Measurements from ENCODE around the gene CSNK2B. TPM values are rescaled to one million over a fixed set of nuclear protein-coding genes. Genes with fewer than 3 reads are reported as not detected.

CSNK2B gene
- total and polyA plus RNA-seq, 9 of the 15 experiments (the other 6 are each of a cell fraction or from before 2014, with no cell fraction given), result 120 to 1,126 (median 529) TPM

DNA sequence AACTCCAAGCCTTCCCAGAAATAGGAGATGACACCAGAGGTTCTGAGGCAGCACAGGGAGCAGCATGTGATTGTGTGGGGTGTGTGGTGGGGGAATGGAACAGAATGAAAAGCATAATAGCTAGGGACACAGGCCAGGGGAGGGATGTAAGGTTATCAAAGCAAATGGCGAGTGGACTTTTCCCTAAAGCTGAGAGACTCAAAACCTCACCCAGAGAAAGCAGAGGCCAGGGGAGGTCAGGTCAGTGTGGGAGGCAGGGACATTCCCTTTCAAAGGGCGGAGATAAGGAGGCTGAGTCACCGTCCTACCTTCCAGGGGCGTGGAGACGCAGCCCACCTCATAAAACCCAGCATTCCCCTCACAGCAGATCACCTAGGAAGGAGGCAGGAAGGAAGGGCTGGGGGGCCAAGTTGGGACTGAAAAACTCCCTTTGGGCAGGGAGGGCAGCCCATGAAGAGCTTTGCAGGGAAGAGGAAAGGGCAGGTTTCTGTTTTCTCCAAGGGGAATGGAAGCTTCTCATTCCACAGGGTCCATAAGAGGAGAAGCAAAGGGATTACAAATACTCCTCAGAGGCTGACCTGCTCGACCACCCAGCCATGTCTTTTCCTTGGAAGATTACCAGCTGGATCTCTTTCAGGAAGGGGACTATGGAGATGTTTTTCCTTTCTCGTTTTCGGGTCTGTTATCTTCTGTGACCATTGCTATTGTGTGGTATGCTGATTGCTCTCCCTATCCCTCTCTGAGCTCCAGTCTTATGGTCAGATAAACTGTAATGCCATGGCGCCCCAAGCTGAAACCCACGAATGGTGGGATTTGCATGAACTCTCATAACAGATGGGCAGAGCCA lies 24.6 kb downstream of the CSNK2B start (continued):
- TF ChIP-seq, protein P1, sequence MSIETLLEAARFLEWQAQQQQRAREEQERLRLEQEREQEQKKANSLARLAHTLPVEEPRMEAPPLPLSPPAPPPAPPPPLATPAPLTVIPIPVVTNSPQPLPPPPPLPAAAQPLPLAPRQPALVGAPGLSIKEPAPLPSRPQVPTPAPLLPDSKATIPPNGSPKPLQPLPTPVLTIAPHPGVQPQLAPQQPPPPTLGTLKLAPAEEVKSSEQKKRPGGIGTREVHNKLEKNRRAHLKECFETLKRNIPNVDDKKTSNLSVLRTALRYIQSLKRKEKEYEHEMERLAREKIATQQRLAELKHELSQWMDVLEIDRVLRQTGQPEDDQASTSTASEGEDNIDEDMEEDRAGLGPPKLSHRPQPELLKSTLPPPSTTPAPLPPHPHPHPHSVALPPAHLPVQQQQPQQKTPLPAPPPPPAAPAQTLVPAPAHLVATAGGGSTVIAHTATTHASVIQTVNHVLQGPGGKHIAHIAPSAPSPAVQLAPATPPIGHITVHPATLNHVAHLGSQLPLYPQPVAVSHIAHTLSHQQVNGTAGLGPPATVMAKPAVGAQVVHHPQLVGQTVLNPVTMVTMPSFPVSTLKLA (conservative IDR thresholded peaks at IDR 0.05), result peak in 1 of 2 experiments; percentile 87; a peak in 2 of 4 replicates
- TF ChIP-seq ZNF644 (tag; IDR thresholded peaks at IDR 0.05; ENCODE audit: low read depth), result 0 out of 2 replicates have a peak, but pooled peaks have one; percentile 17
- TF ChIP-seq MED1 (CRISPR knock-in tag; IDR thresholded peaks at IDR 0.05; ENCODE audit: borderline replicate concordance), result peak; percentile 90; the same call in 1 of the 2 replicates
- no peak for TF ChIP-seq ZNF282 (CRISPR knock-in tag; IDR thresholded peaks at IDR 0.05)
- peak; percentile 82; the same call in 1 of the 2 replicates for TF ChIP-seq RB1 (IDR thresholded peaks at IDR 0.05; ENCODE audit: low read depth)
- peak; percentile 77 for TF ChIP-seq MBD2 (IDR thresholded peaks at IDR 0.05; ENCODE audit: borderline replicate concordance, low read depth)
- peak; percentile 74; the same call in 1 of the 2 replicates for TF ChIP-seq THRAP3 (IDR thresholded peaks at IDR 0.05; ENCODE audit: borderline replicate concordance)
- peak; percentile 100 for TF ChIP-seq ZBTB7A (IDR thresholded peaks at IDR 0.05; ENCODE audit: borderline replicate concordance, control insufficient read depth, low read depth, low read length)
- peak; percentile 56; the same call in 1 of the 2 replicates for TF ChIP-seq GATA2 (CRISPR knock-in tag; IDR thresholded peaks at IDR 0.05)
- TF ChIP-seq, protein P2, sequence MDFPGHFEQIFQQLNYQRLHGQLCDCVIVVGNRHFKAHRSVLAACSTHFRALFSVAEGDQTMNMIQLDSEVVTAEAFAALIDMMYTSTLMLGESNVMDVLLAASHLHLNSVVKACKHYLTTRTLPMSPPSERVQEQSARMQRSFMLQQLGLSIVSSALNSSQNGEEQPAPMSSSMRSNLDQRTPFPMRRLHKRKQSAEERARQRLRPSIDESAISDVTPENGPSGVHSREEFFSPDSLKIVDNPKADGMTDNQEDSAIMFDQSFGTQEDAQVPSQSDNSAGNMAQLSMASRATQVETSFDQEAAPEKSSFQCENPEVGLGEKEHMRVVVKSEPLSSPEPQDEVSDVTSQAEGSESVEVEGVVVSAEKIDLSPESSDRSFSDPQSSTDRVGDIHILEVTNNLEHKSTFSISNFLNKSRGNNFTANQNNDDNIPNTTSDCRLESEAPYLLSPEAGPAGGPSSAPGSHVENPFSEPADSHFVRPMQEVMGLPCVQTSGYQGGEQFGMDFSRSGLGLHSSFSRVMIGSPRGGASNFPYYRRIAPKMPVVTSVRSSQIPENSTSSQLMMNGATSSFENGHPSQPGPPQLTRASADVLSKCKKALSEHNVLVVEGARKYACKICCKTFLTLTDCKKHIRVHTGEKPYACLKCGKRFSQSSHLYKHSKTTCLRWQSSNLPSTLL (IDR thresholded peaks at IDR 0.05), result no peak
- peak; percentile 55 for TF ChIP-seq SMAD4 (CRISPR knock-in tag; conservative IDR thresholded peaks at IDR 0.05)
- TF ChIP-seq ZNF830 (CRISPR knock-in tag; IDR thresholded peaks at IDR 0.05), result peak; percentile 88; the same call in 1 of the 2 replicates
- TF ChIP-seq KAT8 (IDR thresholded peaks at IDR 0.05; ENCODE audit: low read depth), result no peak
- 0 out of 2 replicates have a peak, but pooled peaks have one; percentile 30 for TF ChIP-seq CREB1 (IDR thresholded peaks at IDR 0.05)
- 0 out of 2 replicates have a peak, but pooled peaks have one; percentile 42 for TF ChIP-seq CREB1 (CRISPR knock-in tag; IDR thresholded peaks at IDR 0.05)
